ENCODE measurements around the gene CRIP3. TPM values are rescaled to one million over a fixed set of nuclear protein-coding genes. Genes with fewer than 3 reads are reported as not detected.

Gene CRIP3
- total and polyA plus RNA-seq, 2 of the 13 experiments (the other 11 are each of a cell fraction or from before 2014, with no cell fraction given) = 6.3 to 9.3 TPM

DNA sequence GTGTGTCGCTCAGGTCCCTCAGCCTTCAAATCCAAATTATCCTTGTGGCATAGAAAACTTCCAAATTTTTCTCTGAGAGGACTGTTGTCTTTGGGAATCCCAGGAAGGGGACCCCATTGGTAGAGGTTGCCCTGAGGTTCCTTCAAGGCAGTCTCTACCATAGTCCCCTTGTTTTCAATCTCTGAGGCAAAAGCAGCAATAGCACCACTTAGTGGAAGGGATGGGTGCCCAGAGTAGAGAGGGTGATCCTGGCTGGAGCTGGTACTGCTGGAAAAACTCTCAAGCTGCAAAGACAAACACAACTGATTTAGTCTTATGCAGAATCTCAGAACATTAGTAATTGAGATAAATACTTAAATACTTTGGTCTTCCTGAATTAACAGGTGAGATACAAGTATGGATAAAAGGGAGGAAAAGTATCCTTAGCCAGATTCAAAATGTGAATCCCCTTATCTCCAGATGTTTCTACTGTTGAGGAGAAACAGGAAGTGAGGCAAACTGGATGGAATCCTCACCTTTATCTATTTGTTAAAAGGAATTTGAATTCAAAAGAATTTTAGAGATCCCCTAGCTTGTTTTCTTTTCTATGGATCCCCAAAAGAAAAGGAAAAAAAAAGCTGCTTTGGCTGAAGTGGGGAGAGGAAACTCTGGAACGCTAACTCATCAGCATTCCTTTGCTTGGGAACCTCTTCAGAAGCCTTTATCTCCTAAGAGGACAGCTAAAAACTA is 47.4 kb upstream of the CRIP3 start:
- Histone ChIP-seq H3K4me1 (ENCODE audit: insufficient read depth, low read length) (peaks cover 2% of the 10 kb centered on the region), H3K4me2 (ENCODE audit: low read depth, low read length) (no peak overlapping the region), H3K27me3 (ENCODE audit: control insufficient read depth in 1 of 2, insufficient read depth in 2 of 2, low read length in 2 of 2) (no peaks in the 10 kb centered on the region), H3K36me3 (replicated peaks in 1 of 2; ENCODE audit: control insufficient read depth in 1 of 2, insufficient read depth in 2 of 2, low read length in 2 of 2) (peaks cover 21 to 61% of the 10 kb centered on the region in 2 experiments), H2AFZ (ENCODE audit: low read length) (no peak overlapping the region), H4K20me1 (ENCODE audit: insufficient read depth, low read length) (no peaks in the 10 kb centered on the region; the same call in 1 of the 2 replicates), H3K27ac (ENCODE audit: extremely low read length, insufficient read depth, low read length) (no peak overlapping the region), H3K9ac (ENCODE audit: insufficient read depth, low read depth, low read length) (no peak overlapping the region), H3K9me3 (ENCODE audit: low read length) (no peaks in the 10 kb centered on the region), H3K79me2 (ENCODE audit: insufficient read depth, low read length) (peaks cover 2% of the 10 kb centered on the region), H3K4me3 (replicated peaks in 1 of 3; ENCODE audit: insufficient read depth in 1 of 3, low read depth in 2 of 3, low read length in 3 of 3) (no peak overlapping the region)
- no TSS peak for BruUV-seq (replicated peaks)
- intact Hi-C loops (cut with micrococcal nuclease; ENCODE audit: unreplicated experiment) (loop anchor here (1.0 kb wide), 1 partner anchor 93 kb away; no protein-coding TSS in a partner anchor), in situ Hi-C loops (cut with HindIII; ENCODE audit: extremely low pct_ligation_motif_present, low pct_unique_long_range_greater_than_20kb) (loop anchor here (5.0 kb wide), 1 partner anchor 94 kb away; no protein-coding TSS in a partner anchor)
- POLR2A ChIA-PET = interaction anchor here (0.9 to 1.7 kb wide), 6 partner anchors 13 to 133 kb away, joined by 3 to 6 read pairs (median 4); partner anchors contain the start of gene ZNF318
- WGBS (ENCODE audit: low lambda C conversion rate) = 97% methylated on average over 2 of the region's 2 CpGs
- DNase-seq (ENCODE audit: low spot score) (peak; percentile 64), ATAC-seq (peak; percentile 99), FAIRE-seq (peak; percentile 65)
- CTCF ChIA-PET (ENCODE audit: low intra/inter-chr PET ratio, low total read pairs) = interaction anchor here (0.6 to 2.3 kb wide), 4 partner anchors 21 to 126 kb away, joined by 3 to 25 read pairs (median 8); partner anchors contain the start of genes CRIP3 and DNPH1
- TF ChIP-seq ZNF431 (CRISPR knock-in tag; IDR thresholded peaks at IDR 0.05; ENCODE audit: borderline replicate concordance, low read depth) = no peak
- TF ChIP-seq PHB2 (IDR thresholded peaks at IDR 0.05; ENCODE audit: partially characterized antibody) = no peak
- no peak for TF ChIP-seq NFE2 (CRISPR knock-in tag; IDR thresholded peaks at IDR 0.05)
- TF ChIP-seq ZNF550 (CRISPR knock-in tag; IDR thresholded peaks at IDR 0.05; ENCODE audit: borderline replicate concordance) = no peak
- peak; percentile 19; the same call in 1 of the 2 replicates for TF ChIP-seq ETV5 (CRISPR knock-in tag; IDR thresholded peaks at IDR 0.05; ENCODE audit: borderline replicate concordance)
- TF ChIP-seq SMC3 (IDR thresholded peaks at IDR 0.05; ENCODE audit: low read length) = peak; percentile 98
- TF ChIP-seq ZFP37 (CRISPR knock-in tag; IDR thresholded peaks at IDR 0.05; ENCODE audit: borderline replicate concordance) = no peak
- no peak for TF ChIP-seq ZSCAN21 (CRISPR knock-in tag; IDR thresholded peaks at IDR 0.05; ENCODE audit: borderline replicate concordance)
- TF ChIP-seq LCORL (IDR thresholded peaks at IDR 0.05) = no peak
- 0 out of 2 replicates have a peak, but pooled peaks have one; percentile 31 for TF ChIP-seq LCORL (CRISPR knock-in tag; IDR thresholded peaks at IDR 0.05)
- TF ChIP-seq NBN (conservative IDR thresholded peaks at IDR 0.05) = no peak
- TF ChIP-seq, protein P1, sequence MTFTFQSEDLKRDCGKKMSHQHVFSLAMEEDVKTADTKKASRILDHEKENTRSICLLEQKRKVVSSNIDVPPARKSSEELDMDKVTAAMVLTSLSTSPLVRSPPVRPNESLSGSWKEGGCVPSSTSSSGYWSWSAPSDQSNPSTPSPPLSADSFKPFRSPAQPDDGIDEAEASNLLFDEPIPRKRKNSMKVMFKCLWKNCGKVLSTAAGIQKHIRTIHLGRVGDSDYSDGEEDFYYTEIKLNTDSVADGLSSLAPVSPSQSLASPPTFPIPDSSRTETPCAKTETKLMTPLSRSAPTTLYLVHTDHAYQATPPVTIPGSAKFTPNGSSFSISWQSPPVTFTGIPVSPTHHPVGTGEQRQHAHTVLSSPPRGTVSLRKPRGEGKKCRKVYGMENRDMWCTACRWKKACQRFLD (CRISPR knock-in tag; IDR thresholded peaks at IDR 0.05; ENCODE audit: borderline replicate concordance) = no peak
- peak; percentile 45; the same call in 1 of the 2 replicates for TF ChIP-seq SAP130 (CRISPR knock-in tag; IDR thresholded peaks at IDR 0.05; ENCODE audit: low read depth)
- 0 out of 2 replicates have a peak, but pooled peaks have one; percentile 41 for TF ChIP-seq MTF2 (CRISPR knock-in tag; IDR thresholded peaks at IDR 0.05; ENCODE audit: borderline replicate concordance)
- TF ChIP-seq, protein P2, sequence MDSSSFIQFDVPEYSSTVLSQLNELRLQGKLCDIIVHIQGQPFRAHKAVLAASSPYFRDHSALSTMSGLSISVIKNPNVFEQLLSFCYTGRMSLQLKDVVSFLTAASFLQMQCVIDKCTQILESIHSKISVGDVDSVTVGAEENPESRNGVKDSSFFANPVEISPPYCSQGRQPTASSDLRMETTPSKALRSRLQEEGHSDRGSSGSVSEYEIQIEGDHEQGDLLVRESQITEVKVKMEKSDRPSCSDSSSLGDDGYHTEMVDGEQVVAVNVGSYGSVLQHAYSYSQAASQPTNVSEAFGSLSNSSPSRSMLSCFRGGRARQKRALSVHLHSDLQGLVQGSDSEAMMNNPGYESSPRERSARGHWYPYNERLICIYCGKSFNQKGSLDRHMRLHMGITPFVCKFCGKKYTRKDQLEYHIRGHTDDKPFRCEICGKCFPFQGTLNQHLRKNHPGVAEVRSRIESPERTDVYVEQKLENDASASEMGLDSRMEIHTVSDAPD (CRISPR knock-in tag; IDR thresholded peaks at IDR 0.05) = no peak
- 0 out of 2 replicates have a peak, but pooled peaks have one; percentile 48 for TF ChIP-seq ZSCAN25 (CRISPR knock-in tag; IDR thresholded peaks at IDR 0.05)
- no peak for TF ChIP-seq HOXA7 (CRISPR knock-in tag; IDR thresholded peaks at IDR 0.05)
- TF ChIP-seq, protein P3, sequence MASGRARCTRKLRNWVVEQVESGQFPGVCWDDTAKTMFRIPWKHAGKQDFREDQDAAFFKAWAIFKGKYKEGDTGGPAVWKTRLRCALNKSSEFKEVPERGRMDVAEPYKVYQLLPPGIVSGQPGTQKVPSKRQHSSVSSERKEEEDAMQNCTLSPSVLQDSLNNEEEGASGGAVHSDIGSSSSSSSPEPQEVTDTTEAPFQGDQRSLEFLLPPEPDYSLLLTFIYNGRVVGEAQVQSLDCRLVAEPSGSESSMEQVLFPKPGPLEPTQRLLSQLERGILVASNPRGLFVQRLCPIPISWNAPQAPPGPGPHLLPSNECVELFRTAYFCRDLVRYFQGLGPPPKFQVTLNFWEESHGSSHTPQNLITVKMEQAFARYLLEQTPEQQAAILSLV (CRISPR knock-in tag; IDR thresholded peaks at IDR 0.05; ENCODE audit: borderline replicate concordance) = no peak
